K562 (cell line): ENCODE measurements around the gene SOS2. TPM values are rescaled to one million over a fixed set of nuclear protein-coding genes. Genes with fewer than 3 reads are reported as not detected.

Experiments used
- ATAC-seq: fragments of 200-7000 bp; cut with Tn5 transposase; 3 replicates; pipeline ENCODE4 v1.9.1; 2020; ENCODE audit warnings: moderate library complexity
- BruUV-seq: library from RNA; stranded (reverse); fragments of 400-500 nt; replicated peaks from 2 replicates; lab custom pipeline; 2021; lab: Mats Ljungman, UMichigan
- CTCF ChIA-PET: fragments of 300-600 bp; formaldehyde crosslinking; extraction: SDS; loops from one replicate; lab custom pipeline; 2021; ENCODE audit warnings: low intra/inter-chr PET ratio; lab: Yijun Ruan, JAX
- POLR2A ChIA-PET: fragments of 300-600, 350-650 bp; sonication (Branson Sonifier 250); formaldehyde crosslinking; extraction: SDS; loops from one replicate; lab custom pipeline; 2021; ENCODE audit warnings: antibody characterized with exemption, inconsistent platforms; lab: Yijun Ruan, JAX
- DNase-seq, 4 experiments: peaks; one replicate each; pipeline versions ENCODE4 v3.0.0 to v3.0.0-alpha.2; 2011 to 2018; ENCODE audit warnings: low spot score in 3 of 4, mixed read lengths in 3 of 4; ENCODE audit errors: extremely low read depth in 1 of 4
- FAIRE-seq: peaks from 2 replicates; lab custom pipeline; 2011; peaks lifted over from hg19 to GRCh38; lab: Jason Lieb, UNC
- H2AFZ ChIP-seq: 2 replicates; pipeline ENCODE4 v1.6.0; 2011; ENCODE audit warnings: low read depth, low read length, control low read depth, inconsistent platforms
- H3K27ac ChIP-seq: fragments of 200-600 bp; 3 replicates; pipeline ENCODE4 v1.8.0; 2011; ENCODE audit warnings: low read depth, mild to moderate bottlenecking, control low read depth, inconsistent platforms, low read length, moderate library complexity, mixed read lengths; ENCODE audit errors: extremely low read depth
- H3K27me3 ChIP-seq, 2 experiments: fragments of 300-600 bp in 1 of 2; 2 replicates in 1 of 2; 3 replicates in 1 of 2; pipeline versions ENCODE4 v1.6.0 to v1.8.0; 2011; ENCODE audit warnings: inconsistent platforms in 2 of 2, low read length in 2 of 2, mild to moderate bottlenecking in 1 of 2, mixed read lengths in 1 of 2, moderate library complexity in 1 of 2; ENCODE audit not compliant: control insufficient read depth in 2 of 2, insufficient read depth in 2 of 2
- H3K36me3 ChIP-seq: fragments of 300-600 bp; 3 replicates; pipeline ENCODE4 v1.8.0; 2011; ENCODE audit warnings: mild to moderate bottlenecking, low read length, inconsistent platforms; ENCODE audit not compliant: control insufficient read depth, insufficient read depth
- H3K4me1 ChIP-seq, 2 experiments: fragments of 200-600 bp in 1 of 2; replicated peaks in 1 of 2; 2 replicates in 1 of 2; 3 replicates in 1 of 2; pipeline versions ENCODE4 v1.5.1 to v1.8.0; 2011; ENCODE audit warnings: inconsistent platforms in 2 of 2, low read length in 2 of 2, mild to moderate bottlenecking in 1 of 2, mixed read lengths in 1 of 2, moderate library complexity in 1 of 2; ENCODE audit not compliant: control insufficient read depth in 2 of 2, insufficient read depth in 2 of 2
- H3K4me2 ChIP-seq: 2 replicates; pipeline ENCODE4 v1.6.1; 2011; ENCODE audit warnings: low read length, control low read depth, inconsistent platforms, mixed read lengths; ENCODE audit not compliant: insufficient read depth
- H3K4me3 ChIP-seq: fragments of 200-600 bp; sonication (generic), shearing (Covaris generic); 2 replicates; pipeline ENCODE4 v1.5.1; 2016; ENCODE audit warnings: control low read depth, inconsistent platforms
- H3K79me2 ChIP-seq: fragments of 200-600 bp; 3 replicates; pipeline ENCODE4 v1.8.0; 2011; ENCODE audit warnings: low read length, inconsistent platforms; ENCODE audit not compliant: control insufficient read depth, insufficient read depth
- H3K9ac ChIP-seq, 2 experiments: 2 replicates each; pipeline versions ENCODE4 v1.6.0 to v1.6.1; 2011; ENCODE audit warnings: low read depth in 2 of 2, low read length in 2 of 2, control low read depth in 1 of 2, inconsistent platforms in 1 of 2, mild to moderate bottlenecking in 1 of 2, mixed read lengths in 1 of 2; ENCODE audit not compliant: insufficient read depth in 1 of 2
- H3K9me1 ChIP-seq: one replicate; pipeline ENCODE4 v1.6.0; 2011; ENCODE audit warnings: inconsistent platforms, mild to moderate bottlenecking, low read length, moderate library complexity; ENCODE audit not compliant: control insufficient read depth, insufficient read depth
- H3K9me3 ChIP-seq: replicated peaks from 2 replicates; pipeline ENCODE4 v1.5.1; 2011; ENCODE audit warnings: low read depth, low read length, inconsistent platforms; ENCODE audit not compliant: control insufficient read depth, insufficient read depth
- H4K20me1 ChIP-seq: replicated peaks from 2 replicates; pipeline ENCODE4 v1.6.1; 2011; ENCODE audit warnings: low read length, inconsistent platforms, mixed read lengths; ENCODE audit not compliant: control insufficient read depth, insufficient read depth
- EZH2 ChIP-seq: IDR thresholded peaks from 2 replicates; pipeline ENCODE4 v1.6.1; 2012; ENCODE audit warnings: low read depth, mild to moderate bottlenecking, inconsistent platforms, low read length, borderline replicate concordance
- FOS ChIP-seq: IDR thresholded peaks from 3 replicates; pipeline ENCODE4 v1.6.1; 2011; ENCODE audit not compliant: insufficient read length; ENCODE audit errors: extremely low read depth
- FOXK1 ChIP-seq: sonication (generic); formaldehyde crosslinking; IDR thresholded peaks from 2 replicates; pipeline ENCODE4 v1.8.0; 2022; ENCODE audit warnings: missing genetic modification reagents, mild to moderate bottlenecking, borderline replicate concordance
- GMEB1 ChIP-seq: fragments of 250-450 bp; sonication (Bioruptor Pico); IDR thresholded peaks from 2 replicates; pipeline ENCODE4 v1.4.0; 2020; ENCODE audit warnings: mild to moderate bottlenecking
- HES1 ChIP-seq: fragments of 450-650 bp; IDR thresholded peaks from 2 replicates; pipeline ENCODE4 v1.6.1; 2016; ENCODE audit warnings: low read depth, mild to moderate bottlenecking, moderate library complexity
- KDM4B ChIP-seq, 2 experiments: fragments of 450-650 bp in 1 of 2; sonication (generic) in 1 of 2; IDR thresholded peaks; 2 replicates each; pipeline ENCODE4 v1.6.1; 2016 to 2017; ENCODE audit warnings: borderline replicate concordance in 2 of 2, antibody characterized with exemption in 1 of 2, low read depth in 1 of 2, mild to moderate bottlenecking in 1 of 2
- NCOR1 ChIP-seq: fragments of 450-650 bp; IDR thresholded peaks from 2 replicates; pipeline ENCODE4 v1.6.1; 2016; ENCODE audit warnings: mild to moderate bottlenecking, moderate library complexity
- TCFL5 ChIP-seq: fragments of 250-450 bp; sonication (Bioruptor Pico); conservative IDR thresholded peaks from 2 replicates; pipeline ENCODE4 v1.6.1; 2021; ENCODE audit warnings: mild to moderate bottlenecking, moderate library complexity, matching md5 sums
- THAP7 ChIP-seq: fragments of 250-450 bp; sonication (Bioruptor Pico); IDR thresholded peaks from 2 replicates; pipeline ENCODE4 v1.5.0; 2021
- ZFX ChIP-seq: sonication (generic); formaldehyde crosslinking; IDR thresholded peaks from 2 replicates; pipeline ENCODE4 v1.8.0; 2022; ENCODE audit warnings: mild to moderate bottlenecking, missing genetic modification reagents, moderate library complexity
- ZNF165 ChIP-seq: fragments of 250-450 bp; sonication (Bioruptor Pico); IDR thresholded peaks from 2 replicates; pipeline ENCODE4 v1.4.0; 2020; ENCODE audit warnings: borderline replicate concordance
- ZNF24 ChIP-seq: fragments of 450-650 bp; IDR thresholded peaks from 2 replicates; pipeline ENCODE4 v1.6.1; 2016
- ZNF324 ChIP-seq: fragments of 250-450 bp; sonication (Bioruptor Pico); IDR thresholded peaks from 2 replicates; pipeline ENCODE4 v1.4.0; 2020; ENCODE audit warnings: mild to moderate bottlenecking
- WGBS: fragments of 100-300 bp; shearing (Covaris generic); methylation state at CpG from one replicate; pipeline ENCODE4 v1.1.6; 2016; ENCODE audit warnings: low coverage, mixed read lengths; ENCODE audit not compliant: insufficient coverage; ENCODE audit errors: missing lambda C conversion rate; 5-methylcytosine and 5-hydroxymethylcytosine counted together
- in situ Hi-C: fragments of 300-500 bp; cut with MboI; formaldehyde crosslinking; loops from 4 replicates; pipeline ENCODE4 v1.15.0; 2018; ENCODE audit warnings: inconsistent platforms, mixed read lengths
- intact Hi-C: fragments of 100-400 bp; cut with micrococcal nuclease; formaldehyde crosslinking; loops from 2 replicates; pipeline ENCODE4 v1.14.2; 2022
- polyA plus RNA-seq, 8 experiments: library from polyadenylated mRNA; depleted of rRNA in 4 of 8; stranded (reverse) in 5 of 8; unstranded in 3 of 8; fragments of >200 nt; fragmentation: Nextera tagmentation in 2 of 8; fragmentation: Illumina TruSeq in 1 of 8; extraction: Ambion mirVana in 2 of 8; extraction: Trizol in 1 of 8; gene quantifications; 2 replicates each; pipeline versions ENCODE4 v1.2.1 to v1.2.3, GENCODE V29; 2011 to 2014; ENCODE audit warnings: inconsistent platforms in 1 of 8, missing spikeins in 1 of 8
- total RNA-seq, 7 experiments: library from RNA; depleted of rRNA in 6 of 7; stranded (reverse); fragments of >200 nt in 6 of 7; fragmentation: Illumina TruSeq in 2 of 7; extraction: Trizol in 2 of 7; gene quantifications; 2 replicates each; pipeline versions ENCODE4 v1.2.1 to v1.2.3, GENCODE V29; 2011 to 2021; ENCODE audit warnings: low replicate concordance in 1 of 7
- TF ChIP-seq, protein P1 (sequence below): fragments of 450-650 bp; conservative IDR thresholded peaks from 2 replicates; pipeline ENCODE4 v1.6.1; 2016; ENCODE audit warnings: missing genetic modification characterization, low read depth, mild to moderate bottlenecking, control low read depth, missing compliant biosample characterization
- TF ChIP-seq, protein P2 (sequence below): fragments of 450-650 bp; IDR thresholded peaks from 2 replicates; pipeline ENCODE4 v1.7.1; 2018; ENCODE audit warnings: mild to moderate bottlenecking, low read depth; ENCODE audit not compliant: partially characterized antibody

SOS2 gene
- total and polyA plus RNA-seq, 9 of the 15 experiments (the other 6 are each of a cell fraction or from before 2014, with no cell fraction given): 2.2 to 13.1 (median 10.5) TPM

DNA sequence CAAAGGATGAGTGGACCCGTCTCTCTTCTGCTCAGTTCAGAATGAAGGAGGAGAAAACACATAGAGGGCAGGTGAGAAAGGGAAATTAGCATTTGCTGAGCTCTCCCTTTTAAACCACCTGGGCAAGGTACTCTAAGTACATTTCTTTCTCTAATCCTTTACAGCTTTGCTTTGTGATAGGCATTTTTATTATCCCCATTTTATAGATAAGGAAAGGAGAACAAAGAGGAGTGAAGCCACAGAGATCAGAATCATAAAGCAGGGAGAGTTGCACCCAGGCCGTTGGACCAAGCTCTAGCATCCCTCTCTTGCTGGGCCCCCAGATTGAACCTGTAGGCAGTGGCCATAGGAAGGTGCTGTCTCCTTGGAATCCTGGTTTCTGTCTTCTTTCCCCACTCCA is 162.1 kb downstream of the SOS2 start (continued):
- TF ChIP-seq HES1 (no peak), GMEB1 (CRISPR knock-in tag) (no peak), ZNF324 (CRISPR knock-in tag) (no peak), ZNF24 (no peak), ZNF165 (CRISPR knock-in tag) (no peak), KDM4B (IDR thresholded peaks at IDR 0.05; ENCODE audit: borderline replicate concordance in 2 of 2, low read depth in 1 of 2) (no peak), FOS (no peak), EZH2 (no peak)

GRCh38 chr14:50068496-50068895 is 162.9 kb downstream of the SOS2 start:
- WGBS: 88% methylated on average over 5 of the region's 7 CpGs
- Histone ChIP-seq H3K36me3 (no peaks in the 10 kb centered on the region), H3K9me3 (no peaks in the 10 kb centered on the region), H3K27ac (no peak overlapping the region), H3K27me3 (no peaks in the 10 kb centered on the region), H3K79me2 (no peaks in the 10 kb centered on the region), H3K9ac (no peak overlapping the region), H2AFZ (no peak overlapping the region), H4K20me1 (no peaks in the 10 kb centered on the region), H3K9me1 (peaks cover 3% of the 10 kb centered on the region), H3K4me1 (peaks cover 6 to 11% of the 10 kb centered on the region in 2 experiments; a peak in 3 of 5 replicates), H3K4me3 (no peak overlapping the region), H3K4me2 (no peak overlapping the region)
- in situ Hi-C loops: no loop called here
- FAIRE-seq (no peak), ATAC-seq (no peak), DNase-seq (no peak)
- ChIA-PET POLR2A (no interaction called here), CTCF (no interaction called here)
- BruUV-seq: no TSS peak
- intact Hi-C loops: no loop called here
- no peak for TF ChIP-seq TCFL5
- TF ChIP-seq FOXK1 (CRISPR knock-in tag): no peak
- TF ChIP-seq, protein P1, sequence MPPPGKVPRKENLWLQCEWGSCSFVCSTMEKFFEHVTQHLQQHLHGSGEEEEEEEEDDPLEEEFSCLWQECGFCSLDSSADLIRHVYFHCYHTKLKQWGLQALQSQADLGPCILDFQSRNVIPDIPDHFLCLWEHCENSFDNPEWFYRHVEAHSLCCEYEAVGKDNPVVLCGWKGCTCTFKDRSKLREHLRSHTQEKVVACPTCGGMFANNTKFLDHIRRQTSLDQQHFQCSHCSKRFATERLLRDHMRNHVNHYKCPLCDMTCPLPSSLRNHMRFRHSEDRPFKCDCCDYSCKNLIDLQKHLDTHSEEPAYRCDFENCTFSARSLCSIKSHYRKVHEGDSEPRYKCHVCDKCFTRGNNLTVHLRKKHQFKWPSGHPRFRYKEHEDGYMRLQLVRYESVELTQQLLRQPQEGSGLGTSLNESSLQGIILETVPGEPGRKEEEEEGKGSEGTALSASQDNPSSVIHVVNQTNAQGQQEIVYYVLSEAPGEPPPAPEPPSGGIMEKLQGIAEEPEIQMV (tag): no peak
- no peak for TF ChIP-seq THAP7
- TF ChIP-seq, protein P2, sequence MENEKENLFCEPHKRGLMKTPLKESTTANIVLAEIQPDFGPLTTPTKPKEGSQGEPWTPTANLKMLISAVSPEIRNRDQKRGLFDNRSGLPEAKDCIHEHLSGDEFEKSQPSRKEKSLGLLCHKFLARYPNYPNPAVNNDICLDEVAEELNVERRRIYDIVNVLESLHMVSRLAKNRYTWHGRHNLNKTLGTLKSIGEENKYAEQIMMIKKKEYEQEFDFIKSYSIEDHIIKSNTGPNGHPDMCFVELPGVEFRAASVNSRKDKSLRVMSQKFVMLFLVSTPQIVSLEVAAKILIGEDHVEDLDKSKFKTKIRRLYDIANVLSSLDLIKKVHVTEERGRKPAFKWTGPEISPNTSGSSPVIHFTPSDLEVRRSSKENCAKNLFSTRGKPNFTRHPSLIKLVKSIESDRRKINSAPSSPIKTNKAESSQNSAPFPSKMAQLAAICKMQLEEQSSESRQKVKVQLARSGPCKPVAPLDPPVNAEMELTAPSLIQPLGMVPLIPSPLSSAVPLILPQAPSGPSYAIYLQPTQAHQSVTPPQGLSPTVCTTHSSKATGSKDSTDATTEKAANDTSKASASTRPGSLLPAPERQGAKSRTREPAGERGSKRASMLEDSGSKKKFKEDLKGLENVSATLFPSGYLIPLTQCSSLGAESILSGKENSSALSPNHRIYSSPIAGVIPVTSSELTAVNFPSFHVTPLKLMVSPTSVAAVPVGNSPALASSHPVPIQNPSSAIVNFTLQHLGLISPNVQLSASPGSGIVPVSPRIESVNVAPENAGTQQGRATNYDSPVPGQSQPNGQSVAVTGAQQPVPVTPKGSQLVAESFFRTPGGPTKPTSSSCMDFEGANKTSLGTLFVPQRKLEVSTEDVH: no peak
- TF ChIP-seq ZFX (CRISPR knock-in tag): no peak
- TF ChIP-seq NCOR1: no peak
